K562 (cell line): ENCODE results near the gene FAM83B. TPM values are rescaled to one million over a fixed set of nuclear protein-coding genes. Genes with fewer than 3 reads are reported as not detected.

Experiments
- CREM ChIP-seq: IDR thresholded peaks from 2 replicates; pipeline ENCODE4 v1.6.1; 2014; ENCODE audit warnings: antibody characterized with exemption, low read depth
- FIP1L1 ChIP-seq: fragments of 200-400 bp; formaldehyde crosslinking; IDR thresholded peaks from 2 replicates; pipeline ENCODE4 v1.6.1; 2018; ENCODE audit warnings: mild to moderate bottlenecking, low read depth, low read length; ENCODE audit not compliant: poor library complexity, severe bottlenecking
- KDM4B ChIP-seq, 2 experiments: fragments of 450-650 bp in 1 of 2; sonication (generic) in 1 of 2; IDR thresholded peaks; 2 replicates each; pipeline ENCODE4 v1.6.1; 2016 to 2017; ENCODE audit warnings: borderline replicate concordance in 2 of 2, antibody characterized with exemption in 1 of 2, low read depth in 1 of 2, mild to moderate bottlenecking in 1 of 2
- SIX5 ChIP-seq, 2 experiments: IDR thresholded peaks; 2 replicates each; pipeline ENCODE4 v1.6.1; 2011; ENCODE audit warnings: low read length in 2 of 2, borderline replicate concordance in 1 of 2, low read depth in 1 of 2, mild to moderate bottlenecking in 1 of 2, moderate library complexity in 1 of 2; ENCODE audit not compliant: insufficient read depth in 1 of 2
- ZNF507 ChIP-seq: conservative IDR thresholded peaks from 2 replicates; pipeline ENCODE4 v1.6.1; 2017; ENCODE audit warnings: missing genetic modification characterization, missing compliant biosample characterization
- ZSCAN32 ChIP-seq: fragments of 450-650 bp; formaldehyde crosslinking; IDR thresholded peaks from 2 replicates; pipeline ENCODE4 v1.4.0; 2020; ENCODE audit warnings: mild to moderate bottlenecking, moderate library complexity
- polyA plus RNA-seq, 8 experiments: library from polyadenylated mRNA; depleted of rRNA in 4 of 8; stranded (reverse) in 5 of 8; unstranded in 3 of 8; fragments of >200 nt; fragmentation: Nextera tagmentation in 2 of 8; fragmentation: Illumina TruSeq in 1 of 8; extraction: Ambion mirVana in 2 of 8; extraction: Trizol in 1 of 8; gene quantifications; 2 replicates each; pipeline versions ENCODE4 v1.2.1 to v1.2.3, GENCODE V29; 2011 to 2014; ENCODE audit warnings: inconsistent platforms in 1 of 8, missing spikeins in 1 of 8
- total RNA-seq, 7 experiments: library from RNA; depleted of rRNA in 6 of 7; stranded (reverse); fragments of >200 nt in 6 of 7; fragmentation: Illumina TruSeq in 2 of 7; extraction: Trizol in 2 of 7; gene quantifications; 2 replicates each; pipeline versions ENCODE4 v1.2.1 to v1.2.3, GENCODE V29; 2011 to 2021; ENCODE audit warnings: low replicate concordance in 1 of 7
- TF ChIP-seq, protein P1 (sequence below): fragments of 450-650 bp; IDR thresholded peaks from 2 replicates; pipeline ENCODE4 v1.6.1; 2016; ENCODE audit warnings: mild to moderate bottlenecking, moderate library complexity
- TF ChIP-seq, protein P2 (sequence below): fragments of 250-450 bp; sonication (Bioruptor Pico); IDR thresholded peaks from 2 replicates; pipeline ENCODE4 v1.4.0; 2020; ENCODE audit warnings: mild to moderate bottlenecking, moderate library complexity
- TF ChIP-seq, protein P3 (sequence below): fragments of 250-450 bp; sonication (Bioruptor Pico); IDR thresholded peaks from 2 replicates; pipeline ENCODE4 v1.5.0; 2021

FAM83B gene
- total and polyA plus RNA-seq, 9 of the 15 experiments (the other 6 are each of a cell fraction or from before 2014, with no cell fraction given): not detected

DNA sequence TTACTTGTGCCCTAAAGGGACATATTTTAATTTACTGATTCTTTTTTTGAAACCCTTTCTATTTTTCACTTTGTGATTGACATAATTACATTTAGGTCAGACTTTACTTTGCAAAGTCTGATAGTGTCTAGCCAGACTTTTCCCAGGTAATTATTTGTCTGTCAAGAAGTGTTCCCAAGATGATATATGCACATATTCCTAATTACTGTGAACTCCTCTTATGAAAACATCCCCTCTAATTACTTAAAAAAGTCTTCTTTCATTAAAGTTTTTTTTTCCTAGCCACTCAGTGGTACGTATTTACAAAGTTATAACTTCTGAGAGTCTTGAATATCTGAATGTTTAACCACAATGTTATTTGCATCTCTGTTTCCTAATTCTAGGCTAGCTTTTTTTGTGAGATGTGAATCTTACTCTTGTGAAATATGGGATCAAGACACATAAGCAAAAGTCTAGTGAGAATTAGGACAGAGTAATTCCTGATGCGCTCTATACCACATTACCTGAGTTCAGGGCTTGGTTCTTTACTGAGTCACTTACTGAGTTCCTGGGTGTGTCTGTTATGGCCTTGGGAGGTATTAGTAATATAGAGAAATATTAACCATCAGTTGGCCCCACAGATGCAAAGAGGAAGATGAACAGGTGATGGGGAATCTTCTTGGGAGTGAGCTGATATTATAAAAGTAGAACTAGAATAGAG is 27.9 kb downstream of the FAM83B start (continued):
- TF ChIP-seq, protein P1, sequence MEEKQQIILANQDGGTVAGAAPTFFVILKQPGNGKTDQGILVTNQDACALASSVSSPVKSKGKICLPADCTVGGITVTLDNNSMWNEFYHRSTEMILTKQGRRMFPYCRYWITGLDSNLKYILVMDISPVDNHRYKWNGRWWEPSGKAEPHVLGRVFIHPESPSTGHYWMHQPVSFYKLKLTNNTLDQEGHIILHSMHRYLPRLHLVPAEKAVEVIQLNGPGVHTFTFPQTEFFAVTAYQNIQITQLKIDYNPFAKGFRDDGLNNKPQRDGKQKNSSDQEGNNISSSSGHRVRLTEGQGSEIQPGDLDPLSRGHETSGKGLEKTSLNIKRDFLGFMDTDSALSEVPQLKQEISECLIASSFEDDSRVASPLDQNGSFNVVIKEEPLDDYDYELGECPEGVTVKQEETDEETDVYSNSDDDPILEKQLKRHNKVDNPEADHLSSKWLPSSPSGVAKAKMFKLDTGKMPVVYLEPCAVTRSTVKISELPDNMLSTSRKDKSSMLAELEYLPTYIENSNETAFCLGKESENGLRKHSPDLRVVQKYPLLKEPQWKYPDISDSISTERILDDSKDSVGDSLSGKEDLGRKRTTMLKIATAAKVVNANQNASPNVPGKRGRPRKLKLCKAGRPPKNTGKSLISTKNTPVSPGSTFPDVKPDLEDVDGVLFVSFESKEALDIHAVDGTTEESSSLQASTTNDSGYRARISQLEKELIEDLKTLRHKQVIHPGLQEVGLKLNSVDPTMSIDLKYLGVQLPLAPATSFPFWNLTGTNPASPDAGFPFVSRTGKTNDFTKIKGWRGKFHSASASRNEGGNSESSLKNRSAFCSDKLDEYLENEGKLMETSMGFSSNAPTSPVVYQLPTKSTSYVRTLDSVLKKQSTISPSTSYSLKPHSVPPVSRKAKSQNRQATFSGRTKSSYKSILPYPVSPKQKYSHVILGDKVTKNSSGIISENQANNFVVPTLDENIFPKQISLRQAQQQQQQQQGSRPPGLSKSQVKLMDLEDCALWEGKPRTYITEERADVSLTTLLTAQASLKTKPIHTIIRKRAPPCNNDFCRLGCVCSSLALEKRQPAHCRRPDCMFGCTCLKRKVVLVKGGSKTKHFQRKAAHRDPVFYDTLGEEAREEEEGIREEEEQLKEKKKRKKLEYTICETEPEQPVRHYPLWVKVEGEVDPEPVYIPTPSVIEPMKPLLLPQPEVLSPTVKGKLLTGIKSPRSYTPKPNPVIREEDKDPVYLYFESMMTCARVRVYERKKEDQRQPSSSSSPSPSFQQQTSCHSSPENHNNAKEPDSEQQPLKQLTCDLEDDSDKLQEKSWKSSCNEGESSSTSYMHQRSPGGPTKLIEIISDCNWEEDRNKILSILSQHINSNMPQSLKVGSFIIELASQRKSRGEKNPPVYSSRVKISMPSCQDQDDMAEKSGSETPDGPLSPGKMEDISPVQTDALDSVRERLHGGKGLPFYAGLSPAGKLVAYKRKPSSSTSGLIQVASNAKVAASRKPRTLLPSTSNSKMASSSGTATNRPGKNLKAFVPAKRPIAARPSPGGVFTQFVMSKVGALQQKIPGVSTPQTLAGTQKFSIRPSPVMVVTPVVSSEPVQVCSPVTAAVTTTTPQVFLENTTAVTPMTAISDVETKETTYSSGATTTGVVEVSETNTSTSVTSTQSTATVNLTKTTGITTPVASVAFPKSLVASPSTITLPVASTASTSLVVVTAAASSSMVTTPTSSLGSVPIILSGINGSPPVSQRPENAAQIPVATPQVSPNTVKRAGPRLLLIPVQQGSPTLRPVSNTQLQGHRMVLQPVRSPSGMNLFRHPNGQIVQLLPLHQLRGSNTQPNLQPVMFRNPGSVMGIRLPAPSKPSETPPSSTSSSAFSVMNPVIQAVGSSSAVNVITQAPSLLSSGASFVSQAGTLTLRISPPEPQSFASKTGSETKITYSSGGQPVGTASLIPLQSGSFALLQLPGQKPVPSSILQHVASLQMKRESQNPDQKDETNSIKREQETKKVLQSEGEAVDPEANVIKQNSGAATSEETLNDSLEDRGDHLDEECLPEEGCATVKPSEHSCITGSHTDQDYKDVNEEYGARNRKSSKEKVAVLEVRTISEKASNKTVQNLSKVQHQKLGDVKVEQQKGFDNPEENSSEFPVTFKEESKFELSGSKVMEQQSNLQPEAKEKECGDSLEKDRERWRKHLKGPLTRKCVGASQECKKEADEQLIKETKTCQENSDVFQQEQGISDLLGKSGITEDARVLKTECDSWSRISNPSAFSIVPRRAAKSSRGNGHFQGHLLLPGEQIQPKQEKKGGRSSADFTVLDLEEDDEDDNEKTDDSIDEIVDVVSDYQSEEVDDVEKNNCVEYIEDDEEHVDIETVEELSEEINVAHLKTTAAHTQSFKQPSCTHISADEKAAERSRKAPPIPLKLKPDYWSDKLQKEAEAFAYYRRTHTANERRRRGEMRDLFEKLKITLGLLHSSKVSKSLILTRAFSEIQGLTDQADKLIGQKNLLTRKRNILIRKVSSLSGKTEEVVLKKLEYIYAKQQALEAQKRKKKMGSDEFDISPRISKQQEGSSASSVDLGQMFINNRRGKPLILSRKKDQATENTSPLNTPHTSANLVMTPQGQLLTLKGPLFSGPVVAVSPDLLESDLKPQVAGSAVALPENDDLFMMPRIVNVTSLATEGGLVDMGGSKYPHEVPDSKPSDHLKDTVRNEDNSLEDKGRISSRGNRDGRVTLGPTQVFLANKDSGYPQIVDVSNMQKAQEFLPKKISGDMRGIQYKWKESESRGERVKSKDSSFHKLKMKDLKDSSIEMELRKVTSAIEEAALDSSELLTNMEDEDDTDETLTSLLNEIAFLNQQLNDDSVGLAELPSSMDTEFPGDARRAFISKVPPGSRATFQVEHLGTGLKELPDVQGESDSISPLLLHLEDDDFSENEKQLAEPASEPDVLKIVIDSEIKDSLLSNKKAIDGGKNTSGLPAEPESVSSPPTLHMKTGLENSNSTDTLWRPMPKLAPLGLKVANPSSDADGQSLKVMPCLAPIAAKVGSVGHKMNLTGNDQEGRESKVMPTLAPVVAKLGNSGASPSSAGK: no peak
- TF ChIP-seq SIX5 (IDR thresholded peaks at IDR 0.05; ENCODE audit: borderline replicate concordance in 1 of 2, insufficient read depth in 1 of 2, low read depth in 1 of 2, low read length in 2 of 2) (no peak), ZNF507 (tag) (no peak), ZSCAN32 (CRISPR knock-in tag) (no peak), KDM4B (IDR thresholded peaks at IDR 0.05; ENCODE audit: borderline replicate concordance in 2 of 2, low read depth in 1 of 2) (no peak), CREM (no peak), FIP1L1 (no peak)
- TF ChIP-seq, protein P2, sequence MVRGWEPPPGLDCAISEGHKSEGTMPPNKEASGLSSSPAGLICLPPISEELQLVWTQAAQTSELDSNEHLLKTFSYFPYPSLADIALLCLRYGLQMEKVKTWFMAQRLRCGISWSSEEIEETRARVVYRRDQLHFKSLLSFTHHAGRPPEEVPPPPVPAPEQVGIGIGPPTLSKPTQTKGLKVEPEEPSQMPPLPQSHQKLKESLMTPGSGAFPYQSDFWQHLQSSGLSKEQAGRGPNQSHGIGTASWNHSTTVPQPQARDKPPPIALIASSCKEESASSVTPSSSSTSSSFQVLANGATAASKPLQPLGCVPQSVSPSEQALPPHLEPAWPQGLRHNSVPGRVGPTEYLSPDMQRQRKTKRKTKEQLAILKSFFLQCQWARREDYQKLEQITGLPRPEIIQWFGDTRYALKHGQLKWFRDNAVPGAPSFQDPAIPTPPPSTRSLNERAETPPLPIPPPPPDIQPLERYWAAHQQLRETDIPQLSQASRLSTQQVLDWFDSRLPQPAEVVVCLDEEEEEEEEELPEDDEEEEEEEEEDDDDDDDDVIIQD (CRISPR knock-in tag): no peak
- TF ChIP-seq, protein P3, sequence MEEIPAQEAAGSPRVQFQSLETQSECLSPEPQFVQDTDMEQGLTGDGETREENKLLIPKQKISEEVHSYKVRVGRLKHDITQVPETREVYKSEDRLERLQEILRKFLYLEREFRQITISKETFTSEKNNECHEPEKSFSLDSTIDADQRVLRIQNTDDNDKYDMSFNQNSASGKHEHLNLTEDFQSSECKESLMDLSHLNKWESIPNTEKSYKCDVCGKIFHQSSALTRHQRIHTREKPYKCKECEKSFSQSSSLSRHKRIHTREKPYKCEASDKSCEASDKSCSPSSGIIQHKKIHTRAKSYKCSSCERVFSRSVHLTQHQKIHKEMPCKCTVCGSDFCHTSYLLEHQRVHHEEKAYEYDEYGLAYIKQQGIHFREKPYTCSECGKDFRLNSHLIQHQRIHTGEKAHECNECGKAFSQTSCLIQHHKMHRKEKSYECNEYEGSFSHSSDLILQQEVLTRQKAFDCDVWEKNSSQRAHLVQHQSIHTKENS (CRISPR knock-in tag): no peak
